ENCODE results near the gene CPED1.
A peak's percentile ranks its signal among the peaks of the same experiment; 100 is the strongest.

CPED1 gene

GRCh38 chr7:121192834-121193233, 204.3 kb downstream of the CPED1 start:
- no peak overlapping the region for H3K27ac ChIP-seq
- TF ChIP-seq ZFX (IDR thresholded peaks at IDR 0.05; ENCODE audit: borderline replicate concordance) (no peak), CTCF (IDR thresholded peaks at IDR 0.05) (no peak)

GRCh38 chr7:121195010-121195409, 206.5 kb downstream of the CPED1 start:
- H3K27ac ChIP-seq: no peak overlapping the region
- TF ChIP-seq CTCF (IDR thresholded peaks at IDR 0.05) (no peak), ZFX (IDR thresholded peaks at IDR 0.05; ENCODE audit: borderline replicate concordance) (no peak)

GRCh38 chr7:121195874-121196273, 207.4 kb downstream of the CPED1 start:
- no peak overlapping the region for H3K27ac ChIP-seq
- TF ChIP-seq CTCF (IDR thresholded peaks at IDR 0.05): no peak
- TF ChIP-seq ZFX (IDR thresholded peaks at IDR 0.05; ENCODE audit: borderline replicate concordance): no peak

GRCh38 chr7:121196286-121196685, 207.8 kb downstream of the CPED1 start:
- H3K27ac ChIP-seq: no peak overlapping the region
- no peak for TF ChIP-seq ZFX (IDR thresholded peaks at IDR 0.05; ENCODE audit: borderline replicate concordance)
- no peak for TF ChIP-seq CTCF (IDR thresholded peaks at IDR 0.05)

- no peak overlapping the region for H3K27ac ChIP-seq
- TF ChIP-seq ZFX (IDR thresholded peaks at IDR 0.05; ENCODE audit: borderline replicate concordance) (no peak), CTCF (IDR thresholded peaks at IDR 0.05) (no peak)
Measured at GRCh38 chr7:121197455-121197854, 208.9 kb downstream of the CPED1 start.

- no peak overlapping the region for H3K27ac ChIP-seq
- TF ChIP-seq ZFX (IDR thresholded peaks at IDR 0.05; ENCODE audit: borderline replicate concordance): no peak
- TF ChIP-seq CTCF (IDR thresholded peaks at IDR 0.05): no peak
Measured at GRCh38 chr7:121198502-121198901, 210.0 kb downstream of the CPED1 start.

- no peak overlapping the region for H3K27ac ChIP-seq
- TF ChIP-seq CTCF (IDR thresholded peaks at IDR 0.05) (0 out of 2 replicates have a peak, but pooled peaks have one; percentile 3), ZFX (IDR thresholded peaks at IDR 0.05; ENCODE audit: borderline replicate concordance) (no peak)
Measured at GRCh38 chr7:121202125-121202524, 213.6 kb downstream of the CPED1 start.

All from 22Rv1 (cell line).